Smooth muscle cell (in vitro differentiated cells): ENCODE measurements around the gene NAP1L4. TPM values are rescaled to one million over a fixed set of nuclear protein-coding genes. Genes with fewer than 3 reads are reported as not detected.

Experiments used
- DNase-seq: peaks from one replicate; lab custom pipeline; 2025; ENCODE audit not compliant: unreplicated experiment; lab: John Stamatoyannopoulos, UW
- H2AFZ ChIP-seq: fragments of 200-600 bp; sonication (generic); 2 replicates; pipeline ENCODE4 v1.6.0; 2016; ENCODE audit warnings: antibody characterized with exemption, low read depth, mild to moderate bottlenecking
- H3F3A ChIP-seq: fragments of 200-600 bp; sonication (generic); 2 replicates; pipeline ENCODE4 v1.6.0; 2017; ENCODE audit warnings: antibody characterized with exemption, low read depth
- H3K27ac ChIP-seq: fragments of 200-600 bp; sonication (generic); 2 replicates; pipeline ENCODE4 v1.5.1; 2016; ENCODE audit warnings: low read depth, mild to moderate bottlenecking
- H3K27me3 ChIP-seq: fragments of 200-600 bp; sonication (generic); 2 replicates; pipeline ENCODE4 v1.6.1; 2016; ENCODE audit warnings: low read depth, mild to moderate bottlenecking
- H3K36me3 ChIP-seq: fragments of 200-600 bp; sonication (generic); 2 replicates; pipeline ENCODE4 v1.5.1; 2016; ENCODE audit warnings: low read depth
- H3K4me1 ChIP-seq: fragments of 200-600 bp; sonication (generic); 2 replicates; pipeline ENCODE4 v1.5.1; 2016; ENCODE audit warnings: low read depth
- H3K4me2 ChIP-seq: fragments of 200-600 bp; sonication (generic); 2 replicates; pipeline ENCODE4 v1.6.0; 2016; ENCODE audit warnings: mild to moderate bottlenecking
- H3K4me3 ChIP-seq: fragments of 200-600 bp; sonication (generic); 2 replicates; pipeline ENCODE4 v1.5.1; 2016; ENCODE audit warnings: mild to moderate bottlenecking
- H3K79me2 ChIP-seq: fragments of 200-600 bp; sonication (generic); 2 replicates; pipeline ENCODE4 v1.6.0; 2016; ENCODE audit warnings: low read depth, mild to moderate bottlenecking
- H3K9ac ChIP-seq: fragments of 200-600 bp; sonication (generic); 2 replicates; pipeline ENCODE4 v1.6.0; 2016; ENCODE audit warnings: low read depth
- H3K9me3 ChIP-seq: fragments of 200-600 bp; sonication (generic); replicated peaks from 2 replicates; pipeline ENCODE4 v1.5.1; 2016; ENCODE audit warnings: low read depth
- H4K20me1 ChIP-seq: fragments of 200-600 bp; sonication (generic); 2 replicates; pipeline ENCODE4 v1.6.0; 2016; ENCODE audit warnings: low read depth
- CTCF ChIP-seq: fragments of 200-600 bp; sonication (generic); IDR thresholded peaks from 2 replicates; pipeline ENCODE4 v1.5.1; 2017; ENCODE audit warnings: borderline replicate concordance, mild to moderate bottlenecking, antibody characterized with exemption; ENCODE audit not compliant: insufficient read depth, poor library complexity, severe bottlenecking
- WGBS: methylation state at CpG from one replicate; pipeline ENCODE4 v1.1.7; 2016; ENCODE audit warnings: low lambda C conversion rate; 5-methylcytosine and 5-hydroxymethylcytosine counted together
- polyA plus RNA-seq: library from polyadenylated mRNA; unstranded; fragments of >200 nt; fragmentation: Nextera tagmentation; extraction: Ambion mirVana; gene quantifications from 2 replicates; pipeline ENCODE4 v1.2.1, GENCODE V29; 2016
- total RNA-seq: library from RNA; depleted of rRNA; stranded (reverse); fragments of >200 nt; gene quantifications from 2 replicates; pipeline ENCODE4 v1.2.3, GENCODE V29; 2014

NAP1L4 gene
- total and polyA plus RNA-seq, 2 experiments from 2014 or later, result 63.1 to 95.0 TPM

DNA sequence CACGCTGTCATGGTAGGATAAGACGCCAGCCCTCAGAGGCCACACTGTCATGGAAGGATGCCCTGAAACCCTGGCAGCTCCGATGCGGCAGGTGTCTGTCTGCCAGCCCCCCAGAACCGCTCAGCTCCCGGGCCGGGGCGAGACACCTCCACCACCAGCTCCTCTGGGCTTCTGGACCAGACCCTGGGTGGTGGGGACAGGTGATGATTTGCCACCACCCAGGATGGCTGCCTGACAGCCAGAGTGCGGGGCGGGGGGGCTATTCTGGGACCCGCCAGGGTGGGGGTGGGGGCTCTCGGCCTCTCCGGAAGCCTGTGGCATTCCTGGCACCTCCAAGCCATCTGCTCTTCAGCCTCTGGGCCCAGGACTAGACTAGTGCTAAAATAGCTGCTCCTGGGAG, 72.3 kb downstream of the NAP1L4 start:
- H3K36me3 ChIP-seq, result no peaks in the 10 kb centered on the region
- 95% methylated on average over 13 of the region's 13 CpGs for WGBS

DNA sequence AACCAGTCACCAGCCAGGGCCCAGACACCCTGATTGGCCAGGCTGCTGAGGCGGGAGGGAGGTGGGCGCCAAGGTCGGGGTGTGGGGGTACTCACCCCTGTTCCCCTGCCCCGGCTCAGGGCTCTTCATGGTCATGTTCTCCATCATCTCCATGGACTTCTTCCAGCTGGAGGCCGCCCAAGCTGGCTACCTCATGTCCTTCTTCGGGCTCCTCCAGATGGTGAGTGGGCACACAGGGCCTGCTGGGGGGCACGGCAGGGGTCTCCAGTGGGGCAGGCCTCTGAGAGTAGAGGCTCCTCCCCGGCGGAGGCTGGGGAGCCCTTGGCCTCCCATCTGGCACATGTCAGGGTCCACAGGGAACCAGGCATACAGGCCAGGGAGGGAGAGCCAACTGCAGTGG, 72.9 kb downstream of the NAP1L4 start:
- no peak overlapping the region for H3K4me2 ChIP-seq
- DNase-seq, result no peak
- no peaks in the 10 kb centered on the region for H3K79me2 ChIP-seq
- TF ChIP-seq CTCF, result no peak
- H3K36me3 ChIP-seq, result no peaks in the 10 kb centered on the region
- no peak overlapping the region for H2AFZ ChIP-seq
- WGBS, result 94% methylated on average over 7 of the region's 9 CpGs
- no peak overlapping the region for H3K27ac ChIP-seq
- no peaks in the 10 kb centered on the region for H3F3A ChIP-seq
- H3K4me1 ChIP-seq, result no peaks in the 10 kb centered on the region
- no peaks in the 10 kb centered on the region for H3K27me3 ChIP-seq
- no peaks in the 10 kb centered on the region for H3K9me3 ChIP-seq
- no peak overlapping the region for H3K4me3 ChIP-seq
- no peak overlapping the region for H3K9ac ChIP-seq
- H4K20me1 ChIP-seq, result no peaks in the 10 kb centered on the region

More for the DNA sequence above, 72.3 kb downstream of the NAP1L4 start:
- Histone ChIP-seq H3K4me3 (no peak overlapping the region), H2AFZ (no peak overlapping the region), H3K27me3 (no peaks in the 10 kb centered on the region), H4K20me1 (no peaks in the 10 kb centered on the region), H3K4me1 (no peaks in the 10 kb centered on the region), H3K4me2 (no peak overlapping the region), H3K9me3 (no peaks in the 10 kb centered on the region), H3K27ac (no peak overlapping the region), H3K9ac (no peak overlapping the region), H3F3A (no peaks in the 10 kb centered on the region), H3K79me2 (no peaks in the 10 kb centered on the region)
- TF ChIP-seq CTCF, result no peak
- DNase-seq, result no peak

DNA sequence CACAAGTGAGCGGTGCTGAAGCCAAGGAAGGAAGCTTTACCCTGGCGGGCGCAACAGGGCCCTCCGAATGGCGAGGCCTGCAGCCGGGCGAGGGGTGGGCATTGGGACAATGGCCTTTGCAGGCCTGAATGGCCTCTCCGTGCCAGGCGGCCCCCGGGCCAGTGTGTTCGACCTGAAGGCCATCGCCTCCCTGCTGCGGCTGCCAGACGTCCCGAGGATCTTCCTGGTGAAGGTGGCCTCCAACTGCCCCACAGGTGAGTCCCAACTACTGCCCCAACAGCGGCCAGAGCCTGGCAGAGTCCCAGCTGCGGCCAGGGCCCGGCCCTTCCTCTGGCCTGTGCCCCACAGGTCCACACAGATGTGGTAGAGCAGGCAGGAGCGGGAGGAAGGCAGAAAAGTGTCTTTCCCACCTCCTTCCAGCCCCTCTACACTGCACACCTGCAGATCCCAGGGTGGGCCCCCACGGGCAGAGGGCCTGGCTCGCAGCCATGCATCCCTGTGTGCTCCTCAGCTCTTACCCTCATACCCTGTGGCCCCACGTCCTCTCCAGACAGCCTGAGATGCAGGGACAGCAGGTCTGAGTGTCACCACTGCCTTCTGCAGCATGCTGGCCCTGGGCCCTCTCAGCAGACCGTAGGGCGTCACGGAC, 74.2 kb downstream of the NAP1L4 start:
- no peaks in the 10 kb centered on the region for H4K20me1 ChIP-seq
- no peaks in the 10 kb centered on the region for H3K27me3 ChIP-seq
- no peak for DNase-seq
- whole genome bisulfite sequencing, result 91% methylated on average over 25 of the region's 25 CpGs
- H3K9ac ChIP-seq, result no peak overlapping the region
- no peaks in the 10 kb centered on the region for H3K36me3 ChIP-seq
- no peak for TF ChIP-seq CTCF
- H3K27ac ChIP-seq, result no peak overlapping the region
- no peak overlapping the region for H3K4me2 ChIP-seq
- no peaks in the 10 kb centered on the region for H3K9me3 ChIP-seq
- H3K4me3 ChIP-seq, result no peak overlapping the region
- no peaks in the 10 kb centered on the region for H3F3A ChIP-seq
- H3K79me2 ChIP-seq, result no peaks in the 10 kb centered on the region
- H3K4me1 ChIP-seq, result peaks cover 5% of the 10 kb centered on the region
- no peak overlapping the region for H2AFZ ChIP-seq
